Mesothelial cell of epicardium (in vitro differentiated cells): ENCODE data around the gene ZNF652. TPM values are rescaled to one million over a fixed set of nuclear protein-coding genes. Genes with fewer than 3 reads are reported as not detected.
A peak's percentile ranks its signal among the peaks of the same experiment; 100 is the strongest.

Source experiments
- DNase-seq, 2 experiments: peaks; one replicate each; pipeline ENCODE4 v3.0.0; 2021; ENCODE audit warnings: low spot score in 2 of 2; ENCODE audit not compliant: unreplicated experiment in 2 of 2
- H3K27ac Mint-ChIP-seq: 2 replicates; pipeline ENCODE4 v1.8.0; 2021; ENCODE audit warnings: mixed read lengths
- H3K27me3 Mint-ChIP-seq: 2 replicates; pipeline ENCODE4 v1.8.0; 2021; ENCODE audit warnings: low read depth, mixed read lengths
- H3K36me3 Mint-ChIP-seq: 2 replicates; pipeline ENCODE4 v1.8.0; 2021; ENCODE audit warnings: mixed read lengths
- H3K4me1 Mint-ChIP-seq: 2 replicates; pipeline ENCODE4 v1.8.0; 2021; ENCODE audit warnings: mixed read lengths
- H3K4me3 Mint-ChIP-seq: 2 replicates; pipeline ENCODE4 v1.8.0; 2021; ENCODE audit warnings: mild to moderate bottlenecking, moderate library complexity, mixed read lengths
- H3K9me3 Mint-ChIP-seq: 2 replicates; pipeline ENCODE4 v1.8.0; 2021; ENCODE audit warnings: mixed read lengths
- CTCF ChIP-seq: fragments of 200-600 bp; sonication (generic); IDR thresholded peaks from one replicate; pipeline ENCODE4 v1.5.0; 2021; ENCODE audit warnings: antibody characterized with exemption; ENCODE audit not compliant: unreplicated experiment
- total RNA-seq: library from RNA; stranded (reverse); gene quantifications from 3 replicates; pipeline ENCODE4 v1.2.1, GENCODE V29; 2021

ZNF652 gene
- total RNA-seq, 1 donor from 2014 or later = 64.0 TPM

GRCh38 chr17:49344914-49345313 lies 17.1 kb downstream of the ZNF652 start:
- H3K4me3 Mint-ChIP-seq = no peak overlapping the region
- TF ChIP-seq CTCF = no peak
- peaks cover 14% of the 10 kb centered on the region for H3K4me1 Mint-ChIP-seq
- DNase-seq = no peak
- peaks cover 3% of the 10 kb centered on the region for H3K36me3 Mint-ChIP-seq
- H3K27me3 Mint-ChIP-seq = no peaks in the 10 kb centered on the region
- H3K27ac Mint-ChIP-seq = no peak overlapping the region
- H3K9me3 Mint-ChIP-seq = no peaks in the 10 kb centered on the region

- no peak for TF ChIP-seq CTCF
- Mint-ChIP-seq H3K27ac (peak overlapping the region; percentile 39), H3K4me3 (no peak overlapping the region), H3K9me3 (no peaks in the 10 kb centered on the region), H3K4me1 (peaks cover 19% of the 10 kb centered on the region), H3K27me3 (no peaks in the 10 kb centered on the region), H3K36me3 (no peaks in the 10 kb centered on the region)
- DNase-seq = no peak
These were observed 18.8 kb downstream of the ZNF652 start for GRCh38 chr17:49343273-49343672.

GRCh38 chr17:49342575-49342936 lies 19.5 kb downstream of the ZNF652 start:
- no peak for DNase-seq
- Mint-ChIP-seq H3K9me3 (no peaks in the 10 kb centered on the region), H3K27ac (no peak overlapping the region), H3K4me1 (peaks cover 21% of the 10 kb centered on the region), H3K27me3 (no peaks in the 10 kb centered on the region), H3K4me3 (no peak overlapping the region), H3K36me3 (no peaks in the 10 kb centered on the region)
- no peak for TF ChIP-seq CTCF

- no peak for DNase-seq
- no peaks in the 10 kb centered on the region for H3K9me3 Mint-ChIP-seq
- peaks cover 21% of the 10 kb centered on the region for H3K4me1 Mint-ChIP-seq
- no peak for TF ChIP-seq CTCF
- H3K27ac Mint-ChIP-seq = peak overlapping the region; percentile 56
- H3K4me3 Mint-ChIP-seq = no peak overlapping the region
- no peaks in the 10 kb centered on the region for H3K27me3 Mint-ChIP-seq
- no peaks in the 10 kb centered on the region for H3K36me3 Mint-ChIP-seq
These were observed 20.7 kb downstream of the ZNF652 start for GRCh38 chr17:49341356-49341755.

- H3K9me3 Mint-ChIP-seq = no peaks in the 10 kb centered on the region
- no peaks in the 10 kb centered on the region for H3K36me3 Mint-ChIP-seq
- H3K4me3 Mint-ChIP-seq = no peak overlapping the region
- TF ChIP-seq CTCF = no peak
- no peaks in the 10 kb centered on the region for H3K27me3 Mint-ChIP-seq
- peaks cover 21% of the 10 kb centered on the region for H3K4me1 Mint-ChIP-seq
- DNase-seq = no peak
- no peak overlapping the region for H3K27ac Mint-ChIP-seq
These were observed 22.7 kb downstream of the ZNF652 start for GRCh38 chr17:49339354-49339753.

GRCh38 chr17:49338883-49339282 lies 23.2 kb downstream of the ZNF652 start:
- Mint-ChIP-seq H3K4me1 (peaks cover 21% of the 10 kb centered on the region), H3K27ac (peak overlapping the region; percentile 41), H3K9me3 (no peaks in the 10 kb centered on the region), H3K36me3 (no peaks in the 10 kb centered on the region), H3K27me3 (no peaks in the 10 kb centered on the region), H3K4me3 (no peak overlapping the region)
- DNase-seq = no peak
- TF ChIP-seq CTCF = no peak
